ENCODE measurements around the gene MSI2. TPM values are rescaled to one million over a fixed set of nuclear protein-coding genes. Genes with fewer than 3 reads are reported as not detected.
A peak's percentile ranks its signal among the peaks of the same experiment; 100 is the strongest.
"Not testable (repeated sequence)": the region's sequence is repeated elsewhere in the genome, so short reads cannot be mapped to it uniquely, and the experiment has no call there.

The MSI2 gene
- total RNA-seq, 1 experiment from 2014 or later, result 174 TPM

GRCh38 chr17:57213180-57213825 is 43.0 kb upstream of the MSI2 start:
- peaks cover 4% of the 10 kb centered on the region for H3K27me3 Mint-ChIP-seq (ENCODE audit: insufficient read depth, unreplicated experiment)
- no peaks in the 10 kb centered on the region for H3K9me3 ChIP-seq
- H3K4me3 ChIP-seq (ENCODE audit: low read depth, low read length), result no peak overlapping the region
- intact Hi-C loops (cut with micrococcal nuclease; ENCODE audit: unreplicated experiment), result no loop called here
- H3K9me3 Mint-ChIP-seq (ENCODE audit: unreplicated experiment), result no peaks in the 10 kb centered on the region
- TF ChIP-seq CTCF (IDR thresholded peaks at IDR 0.05; ENCODE audit: insufficient read depth in 1 of 2, low read depth in 1 of 2, low read length in 1 of 2, severe bottlenecking in 1 of 2, unreplicated experiment in 1 of 2), result no peak
- no peak overlapping the region for H3K27ac Mint-ChIP-seq (ENCODE audit: unreplicated experiment)
- H3K36me3 Mint-ChIP-seq (ENCODE audit: insufficient read depth, unreplicated experiment), result no peaks in the 10 kb centered on the region
- ChIA-PET CTCF (interaction anchor here (0.6 to 1.4 kb wide), 2 partner anchors 30 to 40 kb away, joined by 3 to 6 read pairs; no protein-coding TSS in a partner anchor), POLR2A (no interaction called here)
- H3K4me3 Mint-ChIP-seq (ENCODE audit: unreplicated experiment), result no peak overlapping the region
- no peaks in the 10 kb centered on the region for H3K4me1 ChIP-seq
- H3K4me1 Mint-ChIP-seq (ENCODE audit: low read depth, unreplicated experiment), result no peaks in the 10 kb centered on the region
- H3K36me3 ChIP-seq (ENCODE audit: control insufficient read depth, insufficient read depth, low read length), result no peaks in the 10 kb centered on the region
- no TSS peak for BruUV-seq (replicated peaks)
- no peaks in the 10 kb centered on the region for H3K27me3 ChIP-seq (replicated peaks; ENCODE audit: control insufficient read depth, insufficient read depth, low read length)
- DNase-seq, result no peak

GRCh38 chr17:57215317-57215716 is 41.0 kb upstream of the MSI2 start:
- Mint-ChIP-seq H3K9me3 (ENCODE audit: unreplicated experiment) (no peaks in the 10 kb centered on the region), H3K27me3 (ENCODE audit: insufficient read depth, unreplicated experiment) (peaks cover 7% of the 10 kb centered on the region), H3K4me3 (ENCODE audit: unreplicated experiment) (no peak overlapping the region), H3K27ac (ENCODE audit: unreplicated experiment) (no peak overlapping the region), H3K4me1 (ENCODE audit: low read depth, unreplicated experiment) (no peaks in the 10 kb centered on the region), H3K36me3 (ENCODE audit: insufficient read depth, unreplicated experiment) (no peaks in the 10 kb centered on the region)
- TF ChIP-seq CTCF (IDR thresholded peaks at IDR 0.05; ENCODE audit: insufficient read depth in 1 of 2, low read depth in 1 of 2, low read length in 1 of 2, severe bottlenecking in 1 of 2, unreplicated experiment in 1 of 2), result no peak
- Histone ChIP-seq H3K27me3 (replicated peaks; ENCODE audit: control insufficient read depth, insufficient read depth, low read length) (no peaks in the 10 kb centered on the region), H3K4me3 (ENCODE audit: low read depth, low read length) (no peak overlapping the region), H3K36me3 (ENCODE audit: control insufficient read depth, insufficient read depth, low read length) (no peaks in the 10 kb centered on the region), H3K9me3 (no peaks in the 10 kb centered on the region), H3K4me1 (no peaks in the 10 kb centered on the region)
- no peak for DNase-seq
- no TSS peak for BruUV-seq (replicated peaks)
- ChIA-PET POLR2A (no interaction called here), CTCF (no interaction called here)
- intact Hi-C loops (cut with micrococcal nuclease; ENCODE audit: unreplicated experiment), result no loop called here

- ChIA-PET CTCF (no interaction called here), POLR2A (no interaction called here)
- intact Hi-C loops (cut with micrococcal nuclease; ENCODE audit: unreplicated experiment), result no loop called here
- Mint-ChIP-seq H3K4me3 (ENCODE audit: unreplicated experiment) (no peak overlapping the region), H3K9me3 (ENCODE audit: unreplicated experiment) (peaks cover 8% of the 10 kb centered on the region), H3K4me1 (ENCODE audit: low read depth, unreplicated experiment) (peaks cover 2% of the 10 kb centered on the region), H3K27me3 (ENCODE audit: insufficient read depth, unreplicated experiment) (peaks cover 3% of the 10 kb centered on the region), H3K36me3 (ENCODE audit: insufficient read depth, unreplicated experiment) (no peaks in the 10 kb centered on the region), H3K27ac (ENCODE audit: unreplicated experiment) (no peak overlapping the region)
- Histone ChIP-seq H3K9me3 (peaks cover 8% of the 10 kb centered on the region), H3K4me1 (no peaks in the 10 kb centered on the region), H3K36me3 (ENCODE audit: control insufficient read depth, insufficient read depth, low read length) (no peaks in the 10 kb centered on the region), H3K4me3 (ENCODE audit: low read depth, low read length) (no peak overlapping the region), H3K27me3 (replicated peaks; ENCODE audit: control insufficient read depth, insufficient read depth, low read length) (no peaks in the 10 kb centered on the region)
- peak in 1 of 2 experiments; percentile 11 for DNase-seq
- no TSS peak for BruUV-seq (replicated peaks)
- TF ChIP-seq CTCF (IDR thresholded peaks at IDR 0.05; ENCODE audit: insufficient read depth in 1 of 2, low read depth in 1 of 2, low read length in 1 of 2, severe bottlenecking in 1 of 2, unreplicated experiment in 1 of 2), result no peak
These were observed 34.7 kb upstream of the MSI2 start for GRCh38 chr17:57221366-57222350.

GRCh38 chr17:57222422-57222821 is 33.9 kb upstream of the MSI2 start:
- H3K4me1 Mint-ChIP-seq (ENCODE audit: low read depth, unreplicated experiment); H3K36me3 ChIP-seq (ENCODE audit: control insufficient read depth, insufficient read depth, low read length); POLR2A ChIA-PET; H3K36me3 Mint-ChIP-seq (ENCODE audit: insufficient read depth, unreplicated experiment); H3K4me3 Mint-ChIP-seq (ENCODE audit: unreplicated experiment); H3K4me3 ChIP-seq (ENCODE audit: low read depth, low read length); BruUV-seq (replicated peaks); H3K27me3 ChIP-seq (replicated peaks; ENCODE audit: control insufficient read depth, insufficient read depth, low read length); H3K27ac Mint-ChIP-seq (ENCODE audit: unreplicated experiment); CTCF ChIA-PET; H3K4me1 ChIP-seq; DNase-seq; H3K9me3 Mint-ChIP-seq (ENCODE audit: unreplicated experiment); H3K9me3 ChIP-seq; H3K27me3 Mint-ChIP-seq (ENCODE audit: insufficient read depth, unreplicated experiment); intact Hi-C loops (cut with micrococcal nuclease; ENCODE audit: unreplicated experiment): not testable (repeated sequence)
